GM18873 (cell line): Measurements from ENCODE around the gene SCD.
"Not testable (repeated sequence)": the region's sequence is repeated elsewhere in the genome, so short reads cannot be mapped to it uniquely, and the experiment has no call there.

Source experiments
- ATAC-seq: cut with Tn5 transposase; IDR thresholded peaks from one replicate; pipeline ENCODE4 v1.9.1; 2021; ENCODE audit warnings: mild to moderate bottlenecking, moderate library complexity, moderate number of reproducible peaks; ENCODE audit not compliant: unreplicated experiment, low FRiP score

The SCD gene

DNA sequence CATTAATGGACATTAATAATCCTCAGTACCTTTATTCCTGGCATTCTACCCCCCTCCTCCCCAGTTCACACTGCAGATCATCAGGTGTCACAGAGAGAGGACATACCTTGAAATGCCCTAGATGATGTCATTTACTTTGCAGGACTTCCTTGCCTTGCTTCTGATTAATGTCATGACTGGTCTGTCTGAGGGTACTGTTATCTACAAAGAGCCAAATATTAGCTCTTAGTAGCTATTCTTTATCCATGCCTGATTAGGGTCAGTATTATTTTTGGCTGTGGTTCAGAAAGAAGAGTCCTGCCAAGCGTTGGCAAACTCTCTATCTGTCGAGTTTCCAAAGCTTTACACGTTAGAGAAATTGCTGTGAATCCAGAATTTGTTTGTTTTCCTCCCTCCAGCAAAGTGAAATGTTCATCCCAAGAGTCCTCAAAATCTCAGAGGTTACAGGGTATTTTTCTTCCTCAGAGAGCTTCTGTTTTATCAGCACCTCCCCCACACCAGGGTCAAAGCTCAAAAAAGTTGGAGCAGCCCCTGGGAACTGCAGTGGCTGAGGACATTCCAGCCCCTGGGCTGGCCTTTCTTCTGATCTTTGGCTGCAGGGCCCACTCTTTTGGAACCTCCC lies 12.6 kb downstream of the SCD start:
- ATAC-seq, result no peak

DNA sequence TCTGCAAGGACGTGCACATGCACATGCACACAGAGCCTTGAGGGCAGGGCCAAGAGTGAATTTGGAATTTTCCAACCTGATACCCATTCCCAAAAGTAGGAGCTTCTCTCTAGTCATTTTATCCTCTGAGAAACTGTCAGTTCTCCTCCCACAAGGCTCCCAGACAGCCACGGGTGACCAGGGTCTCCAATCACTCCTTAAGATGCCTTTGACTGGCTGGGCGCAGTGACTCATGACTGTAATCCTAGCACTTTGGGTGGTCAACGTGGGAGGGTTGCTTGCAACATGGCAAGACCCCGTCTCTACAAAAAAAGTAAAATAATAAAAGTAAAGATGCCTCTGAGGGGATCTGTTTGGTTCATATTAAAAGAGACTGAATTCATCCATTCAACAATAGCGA lies 13.2 kb downstream of the SCD start:
- ATAC-seq, result no peak

- ATAC-seq, result no peak
Observed at GRCh38 chr10:100362570-100363496, 15.8 kb downstream of the SCD start.

DNA sequence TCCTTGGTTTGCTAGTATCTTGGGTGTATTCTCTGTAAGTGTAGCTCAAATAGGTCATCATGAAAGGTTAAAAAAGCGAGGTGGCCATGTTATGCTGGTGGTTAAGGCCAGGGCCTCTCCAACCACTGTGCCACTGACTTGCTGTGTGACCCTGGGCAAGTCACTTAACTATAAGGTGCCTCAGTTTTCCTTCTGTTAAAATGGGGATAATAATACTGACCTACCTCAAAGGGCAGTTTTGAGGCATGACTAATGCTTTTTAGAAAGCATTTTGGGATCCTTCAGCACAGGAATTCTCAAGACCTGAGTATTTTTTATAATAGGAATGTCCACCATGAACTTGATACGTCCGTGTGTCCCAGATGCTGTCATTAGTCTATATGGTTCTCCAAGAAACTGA lies 17.1 kb downstream of the SCD start:
- no peak for ATAC-seq

GRCh38 chr10:100364735-100365391 lies 17.8 kb downstream of the SCD start:
- ATAC-seq, result no peak

DNA sequence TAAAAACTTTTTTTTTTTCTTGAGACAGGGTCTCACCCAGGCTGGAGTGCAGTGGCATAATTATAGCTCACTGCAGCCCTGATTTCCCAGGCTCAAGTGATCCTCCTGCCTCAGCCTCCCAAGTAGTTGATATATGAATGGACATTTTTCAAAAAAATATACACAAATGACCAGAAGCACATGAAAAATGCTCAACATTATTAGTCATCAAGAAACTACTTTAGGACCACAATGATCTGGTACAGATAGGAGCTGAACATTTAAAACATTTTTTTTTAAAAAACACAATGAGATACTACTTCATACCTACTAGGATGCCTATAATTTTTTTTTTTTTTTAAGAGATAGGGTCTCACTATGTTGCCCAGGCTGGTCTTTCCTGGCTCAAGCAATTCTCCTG lies 21.7 kb downstream of the SCD start:
- ATAC-seq, result no peak

GRCh38 chr10:100370714-100371481 lies 23.9 kb downstream of the SCD start:
- ATAC-seq, result no peak

- ATAC-seq, result no peak
Observed at GRCh38 chr10:100371482-100372027, 24.5 kb downstream of the SCD start.

GRCh38 chr10:100372415-100373297 lies 25.6 kb downstream of the SCD start:
- ATAC-seq, result no peak

- peak; percentile 97 for ATAC-seq
Observed at GRCh38 chr10:100373298-100374199, 26.5 kb downstream of the SCD start.

- no peak for ATAC-seq
Observed at GRCh38 chr10:100374200-100374655, 27.2 kb downstream of the SCD start.

DNA sequence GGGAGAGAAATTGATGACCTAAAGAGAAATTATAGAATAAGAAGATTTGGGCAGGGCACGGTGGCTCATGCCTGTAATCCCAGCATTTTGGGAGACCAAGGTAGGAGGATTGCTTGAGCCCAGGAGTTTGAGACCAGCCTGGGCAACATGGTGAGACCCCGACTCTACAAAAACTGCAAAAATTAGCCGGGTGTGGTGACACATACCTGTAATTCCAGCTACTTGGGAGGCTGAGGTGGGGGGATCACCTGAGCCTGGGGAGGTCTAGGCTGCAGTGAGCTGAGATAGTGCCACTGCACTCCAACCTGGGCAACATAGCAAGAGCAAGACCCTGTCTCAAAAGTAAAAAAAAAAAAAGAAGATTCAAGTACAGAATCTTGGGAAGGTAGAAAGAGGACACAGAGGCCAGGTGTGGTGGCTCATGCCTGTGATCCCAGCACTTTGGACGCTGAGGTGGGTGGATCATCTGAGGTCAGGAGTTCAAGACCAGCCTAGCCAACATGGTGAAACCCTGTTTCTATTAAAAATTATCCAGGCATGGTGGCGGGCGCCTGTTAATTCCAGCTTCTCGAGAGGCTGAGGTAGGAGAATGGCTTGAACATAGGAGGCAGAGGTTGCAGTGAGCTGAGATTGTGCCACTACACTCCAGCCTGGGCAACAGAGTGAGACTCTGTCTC lies 27.8 kb downstream of the SCD start:
- ATAC-seq, result not testable (repeated sequence)

DNA sequence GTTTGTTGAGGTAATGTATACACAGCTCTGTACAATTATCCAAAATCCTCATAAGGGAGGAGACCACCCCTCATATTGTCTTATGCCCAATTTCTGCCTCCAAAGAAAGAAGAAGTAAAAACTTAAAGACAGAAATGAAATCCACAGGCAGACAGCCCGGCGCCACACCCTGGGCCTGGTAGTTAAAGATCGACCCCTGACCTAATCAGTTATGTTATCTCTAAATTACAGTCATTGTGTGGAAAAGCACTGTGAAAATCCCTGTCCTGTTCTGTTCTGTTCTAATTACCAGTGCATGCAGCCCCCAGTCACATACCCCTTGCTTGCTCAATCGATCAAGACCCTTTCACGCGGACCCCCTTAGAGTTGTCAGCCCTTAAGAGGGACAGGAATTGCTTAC lies 29.6 kb downstream of the SCD start:
- ATAC-seq, result not testable (repeated sequence)

GRCh38 chr10:100377830-100378229 lies 30.8 kb downstream of the SCD start:
- no peak for ATAC-seq

GRCh38 chr10:100380400-100380799 lies 33.4 kb downstream of the SCD start:
- no peak for ATAC-seq

- ATAC-seq, result no peak
Observed at GRCh38 chr10:100382553-100382952, 35.5 kb downstream of the SCD start.

- ATAC-seq, result no peak
Observed at GRCh38 chr10:100383251-100383650, 36.2 kb downstream of the SCD start.
